Hematopoietic multipotent progenitor cell treated with erythropoietin and hydrocortisone succinate and interleukin-3 and kit ligand, for 6 days (in vitro differentiated cells): ENCODE data around the gene GPR17.

Source experiments
- DNase-seq: peaks from one replicate; pipeline ENCODE4 v3.0.0-alpha.2; 2015

The GPR17 gene

GRCh38 chr2:127641846-127642507 is 4.0 kb upstream of the GPR17 start:
- DNase-seq, result peak; percentile 26

DNA sequence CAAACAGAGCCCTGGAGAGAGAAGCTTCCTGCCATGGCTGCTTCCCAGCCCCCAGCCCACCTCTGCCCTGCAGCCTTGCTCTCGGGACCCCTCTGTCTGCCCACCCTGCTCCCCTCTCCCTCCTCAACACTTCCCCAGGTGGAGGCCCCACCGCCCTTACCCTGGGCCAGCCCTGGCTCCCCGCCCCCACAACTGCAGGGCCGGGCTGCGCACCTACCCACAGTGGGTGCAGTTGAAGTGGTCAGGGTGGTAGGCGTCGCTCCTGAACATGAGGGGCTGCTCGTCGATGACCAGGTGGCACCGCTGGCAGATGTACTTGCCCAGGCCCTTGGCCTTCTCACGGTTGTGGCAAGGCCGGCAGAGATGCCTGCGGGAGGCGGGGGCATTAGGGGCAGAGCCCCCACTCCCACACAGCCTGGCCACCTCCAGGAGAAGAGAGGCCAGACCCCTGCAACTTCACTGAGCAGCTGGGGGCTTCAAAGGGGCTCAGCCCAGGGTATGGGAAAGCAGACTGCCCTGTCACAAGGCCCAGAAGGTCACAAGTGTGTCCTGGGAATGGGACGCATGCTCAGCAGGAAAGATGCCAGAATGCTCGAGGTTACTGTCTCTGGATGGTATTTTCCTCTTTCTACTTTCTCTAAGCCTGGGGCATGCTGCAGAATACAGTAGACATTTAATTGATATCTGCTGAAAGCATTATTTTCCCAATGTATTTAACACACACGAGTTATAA is 3.1 kb upstream of the GPR17 start:
- no peak for DNase-seq

DNA sequence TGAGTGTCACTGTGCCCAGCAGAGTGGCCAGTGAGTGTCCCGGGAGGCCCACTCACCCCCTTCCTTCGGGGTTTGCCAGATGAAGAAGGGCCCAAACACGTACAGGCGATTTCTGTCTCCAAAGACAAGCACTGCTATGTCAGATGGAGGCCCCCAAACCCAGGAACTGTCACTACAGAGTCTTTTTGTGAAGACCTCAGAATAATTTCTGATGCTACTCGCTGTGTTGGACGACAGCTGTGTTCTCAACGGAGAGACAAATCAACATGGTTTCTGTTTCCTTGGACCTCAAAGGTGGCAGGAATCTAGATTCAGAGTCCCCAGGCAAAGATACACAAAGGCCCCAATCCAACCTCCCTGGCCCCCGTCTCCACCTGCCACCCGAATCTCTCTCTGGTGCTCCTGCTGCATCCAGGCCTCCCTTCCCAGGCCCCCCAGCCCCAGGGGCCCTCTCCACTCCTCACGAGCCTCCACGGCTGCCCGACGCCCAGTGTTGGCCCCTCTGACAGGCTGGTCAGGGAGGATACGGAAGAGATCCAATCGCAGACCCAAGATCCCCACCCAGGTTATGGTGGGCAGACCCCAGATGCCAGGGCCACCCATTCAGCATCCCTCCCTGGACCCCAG is 2.4 kb upstream of the GPR17 start:
- no peak for DNase-seq

DNA sequence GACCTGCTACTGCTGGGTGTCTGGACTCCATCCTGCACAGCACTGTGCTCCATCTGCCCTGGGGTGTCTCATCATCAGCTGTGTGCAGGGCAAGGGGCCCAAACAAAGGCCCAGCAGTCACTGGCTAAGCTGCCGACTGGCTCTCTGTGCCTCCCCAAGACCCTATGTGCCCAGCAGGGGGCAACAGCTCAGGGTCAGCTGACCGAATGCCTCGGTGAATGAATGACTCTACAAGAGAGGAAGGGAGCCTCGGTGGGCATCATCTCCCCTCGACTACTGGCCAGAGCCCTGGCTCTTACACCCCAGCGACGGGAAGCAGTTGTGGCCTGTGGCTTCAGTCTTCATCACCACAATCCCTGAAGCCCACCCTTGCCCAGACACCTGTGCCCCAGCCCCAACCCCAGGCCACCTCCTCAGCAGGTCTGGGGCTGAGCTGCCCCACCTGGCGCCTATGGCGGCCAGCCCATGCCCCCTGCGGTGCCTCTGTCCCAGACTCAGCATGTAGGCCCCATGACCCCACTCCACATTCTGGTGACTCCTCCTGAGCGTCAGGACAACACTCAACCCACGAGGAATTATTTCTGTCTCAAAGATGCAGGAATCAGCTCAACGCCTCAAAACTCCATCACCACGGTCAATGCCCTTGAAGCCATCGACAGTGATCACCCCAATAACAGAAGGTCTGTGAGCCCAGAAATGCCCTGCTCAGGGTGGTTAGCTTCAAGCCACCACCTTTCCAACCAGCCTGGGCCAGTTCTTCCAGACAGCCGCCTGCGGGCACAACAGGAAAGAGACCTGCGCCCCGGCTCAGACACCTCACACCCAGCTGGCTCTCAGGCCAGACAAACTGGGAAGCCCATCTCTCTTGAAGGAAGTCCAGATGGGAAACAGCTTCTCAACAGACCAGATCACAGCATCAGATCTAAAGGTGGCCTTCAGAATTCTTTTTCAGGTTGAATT is 1.6 kb upstream of the GPR17 start:
- DNase-seq, result peak; percentile 25

GRCh38 chr2:127645026-127645394 is 943 bp upstream of the GPR17 start:
- no peak for DNase-seq

GRCh38 chr2:127646487-127647241 is 711 bp downstream of the GPR17 start:
- DNase-seq, result peak; percentile 55

- no peak for DNase-seq
Observed at GRCh38 chr2:127647242-127648190, 1.6 kb downstream of the GPR17 start.

GRCh38 chr2:127648321-127648720 is 2.4 kb downstream of the GPR17 start:
- DNase-seq, result no peak

DNA sequence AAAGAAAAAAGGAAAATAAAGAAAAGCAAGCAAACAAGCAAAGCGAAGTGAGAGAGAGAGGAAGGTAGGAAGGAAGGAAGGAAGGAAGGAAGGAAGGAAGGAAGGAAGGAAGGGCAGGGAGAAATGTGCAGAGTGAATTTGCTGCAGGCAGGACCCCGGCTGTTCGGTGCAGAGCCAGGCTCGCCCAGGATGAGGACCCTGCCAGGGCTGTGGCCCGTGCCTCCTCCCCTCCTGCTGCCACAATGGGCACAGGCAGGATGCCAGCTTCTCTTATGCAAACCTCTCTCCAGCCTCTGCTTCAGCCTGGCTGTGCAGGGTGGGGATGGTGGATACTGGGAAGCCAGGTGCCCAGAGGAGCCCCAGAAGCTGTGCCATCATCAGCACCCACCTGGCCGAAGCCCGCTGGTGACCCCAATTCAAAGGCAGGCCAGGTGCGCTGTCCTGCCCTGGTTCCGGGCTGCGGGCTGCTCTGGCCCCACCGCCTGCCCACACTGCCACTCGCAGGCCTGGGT is 3.2 kb downstream of the GPR17 start:
- DNase-seq, result no peak

GRCh38 chr2:127649684-127650040 is 3.7 kb downstream of the GPR17 start:
- peak; percentile 94 for DNase-seq

GRCh38 chr2:127650041-127650784 is 4.3 kb downstream of the GPR17 start:
- DNase-seq, result no peak

DNA sequence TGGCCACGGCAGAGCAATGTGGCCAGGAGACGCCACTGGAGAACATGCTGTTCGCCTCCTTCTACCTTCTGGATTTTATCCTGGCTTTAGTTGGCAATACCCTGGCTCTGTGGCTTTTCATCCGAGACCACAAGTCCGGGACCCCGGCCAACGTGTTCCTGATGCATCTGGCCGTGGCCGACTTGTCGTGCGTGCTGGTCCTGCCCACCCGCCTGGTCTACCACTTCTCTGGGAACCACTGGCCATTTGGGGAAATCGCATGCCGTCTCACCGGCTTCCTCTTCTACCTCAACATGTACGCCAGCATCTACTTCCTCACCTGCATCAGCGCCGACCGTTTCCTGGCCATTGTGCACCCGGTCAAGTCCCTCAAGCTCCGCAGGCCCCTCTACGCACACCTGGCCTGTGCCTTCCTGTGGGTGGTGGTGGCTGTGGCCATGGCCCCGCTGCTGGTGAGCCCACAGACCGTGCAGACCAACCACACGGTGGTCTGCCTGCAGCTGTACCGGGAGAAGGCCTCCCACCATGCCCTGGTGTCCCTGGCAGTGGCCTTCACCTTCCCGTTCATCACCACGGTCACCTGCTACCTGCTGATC is 4.9 kb downstream of the GPR17 start:
- DNase-seq, result no peak

GRCh38 chr2:127651381-127651809 is 5.4 kb downstream of the GPR17 start:
- no peak for DNase-seq

- no peak for DNase-seq
Observed at GRCh38 chr2:127651971-127652550, 6.1 kb downstream of the GPR17 start.

DNA sequence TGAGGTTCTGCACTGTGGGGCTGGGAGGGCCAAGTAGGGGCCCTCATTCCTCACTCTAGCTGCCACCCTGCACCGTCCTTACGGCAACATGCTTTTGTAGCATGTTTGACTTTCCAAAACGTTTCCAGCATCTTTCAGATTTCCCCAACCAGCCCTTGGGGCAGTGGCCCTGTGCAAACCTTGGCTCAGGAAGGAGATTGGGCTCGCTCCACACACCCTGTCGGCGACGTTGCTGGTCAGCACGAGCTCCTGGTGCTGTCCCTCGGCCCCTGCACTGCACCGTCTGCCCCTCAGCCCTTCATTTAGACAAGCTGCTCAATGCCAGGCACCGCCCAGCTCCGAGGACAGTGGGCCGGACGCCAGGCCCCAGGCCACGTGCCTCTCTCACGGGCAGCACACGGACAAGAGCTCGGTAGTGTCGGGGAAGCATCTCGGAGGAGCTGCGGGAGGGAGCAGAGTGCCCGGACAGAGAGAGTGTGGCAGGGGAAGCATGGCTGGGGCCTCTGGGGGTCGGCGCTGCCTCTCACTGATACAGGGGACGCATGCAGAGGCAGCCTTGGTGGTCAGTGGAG is 6.9 kb downstream of the GPR17 start:
- DNase-seq, result no peak

DNA sequence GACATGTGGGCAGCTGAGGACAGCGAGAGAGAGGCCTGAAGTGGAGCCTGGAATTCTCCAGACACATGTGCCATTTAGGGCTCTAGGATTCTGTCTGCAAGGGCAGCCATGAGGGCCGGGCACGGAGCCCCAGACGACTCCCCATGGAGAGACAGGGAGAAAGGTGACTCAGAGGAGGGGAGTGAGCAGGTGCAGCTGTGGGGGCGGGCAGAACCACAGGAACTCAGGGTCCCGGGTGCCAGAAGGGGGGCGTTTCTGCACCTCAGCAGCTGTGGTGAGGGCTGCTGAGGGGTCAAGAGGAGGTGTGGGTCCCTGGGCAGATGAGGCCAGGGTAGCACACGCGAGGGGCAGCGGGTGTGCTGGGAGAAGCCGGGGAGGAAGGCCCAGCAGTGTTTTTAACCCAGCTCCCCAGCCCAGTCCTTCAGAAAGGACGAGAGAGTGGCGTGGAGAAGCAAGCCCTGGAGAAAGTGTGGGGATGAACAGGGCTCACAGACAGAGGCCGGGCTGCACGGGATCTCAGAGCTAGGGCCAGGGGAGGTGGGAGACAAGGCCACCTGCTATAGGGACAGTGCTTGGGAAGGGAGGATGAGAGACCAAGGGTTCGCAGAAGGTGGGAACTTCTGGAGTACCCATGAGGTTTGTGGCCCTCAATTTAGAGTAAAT is 7.6 kb downstream of the GPR17 start:
- DNase-seq, result no peak

- DNase-seq, result no peak
Observed at GRCh38 chr2:127654084-127654837, 8.3 kb downstream of the GPR17 start.

DNA sequence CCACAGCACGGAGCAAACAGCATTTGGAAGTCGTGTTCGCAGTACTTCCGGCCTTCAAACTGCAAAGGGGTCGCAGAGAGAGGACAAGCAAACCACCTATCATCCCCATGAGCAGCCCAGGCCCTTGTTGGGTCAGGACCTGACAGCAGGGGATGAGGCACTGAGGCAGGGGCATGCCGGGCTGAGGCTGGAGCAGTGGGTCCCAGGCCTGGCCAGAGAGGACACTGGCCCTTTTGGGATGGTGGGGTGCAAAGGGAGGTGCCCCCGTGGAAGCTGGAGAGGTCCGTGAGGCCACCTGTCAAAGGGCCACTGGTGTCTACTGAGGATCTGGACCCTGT is 8.9 kb downstream of the GPR17 start:
- DNase-seq, result no peak
